ENCODE results near the gene LMBR1.
"Not testable (repeated sequence)": the region's sequence is repeated elsewhere in the genome, so short reads cannot be mapped to it uniquely, and the experiment has no call there.

LMBR1 gene

GRCh38 chr7:156906200-156906649 is 13.2 kb upstream of the LMBR1 start:
- no peak for DNase-seq (ENCODE audit: low read depth in 2 of 2)

- no peak for DNase-seq (ENCODE audit: low read depth in 2 of 2)
Observed at GRCh38 chr7:156903232-156903909, 10.4 kb upstream of the LMBR1 start.

GRCh38 chr7:156900093-156900492 is 7.1 kb upstream of the LMBR1 start:
- DNase-seq (ENCODE audit: low read depth in 2 of 2): not testable (repeated sequence)

DNA sequence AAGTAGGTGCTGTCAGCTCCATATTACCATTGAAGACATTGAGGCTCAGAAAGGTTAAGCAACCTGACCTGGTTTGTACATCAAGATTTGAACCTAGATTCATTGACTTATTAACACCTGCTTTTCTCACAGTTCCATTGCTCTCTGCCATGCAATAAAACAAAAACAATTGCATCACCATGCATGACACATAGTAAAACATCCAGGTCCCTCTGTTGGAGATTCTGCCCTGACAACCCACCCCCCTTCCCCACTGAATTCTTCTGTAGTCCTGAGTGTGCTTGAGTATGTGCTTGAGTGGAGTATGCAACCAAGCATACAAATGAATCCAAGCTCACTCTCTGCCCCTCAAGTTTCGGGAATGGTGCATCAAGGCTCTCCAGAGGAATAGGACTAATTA is 6.0 kb upstream of the LMBR1 start:
- DNase-seq (ENCODE audit: low read depth in 2 of 2): no peak

DNA sequence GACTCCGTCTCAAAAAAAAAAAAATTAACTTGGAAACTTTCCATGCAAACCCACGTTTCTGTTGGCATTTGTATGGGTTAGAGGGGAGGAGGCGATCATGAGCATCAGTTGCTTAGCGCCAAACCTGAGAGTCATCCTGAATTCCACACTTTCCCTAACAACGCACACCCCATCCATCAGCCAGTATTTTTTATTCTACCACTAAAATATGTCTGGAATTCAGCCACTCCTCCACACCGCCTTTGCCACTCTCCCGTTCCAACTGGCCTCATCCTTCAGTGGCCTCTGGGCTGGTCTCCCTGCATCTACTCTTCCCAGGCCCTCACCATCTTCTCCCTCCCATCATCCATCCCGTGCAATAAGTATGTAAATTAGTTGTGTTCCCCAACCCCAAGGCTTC is 4.7 kb upstream of the LMBR1 start:
- DNase-seq (ENCODE audit: low read depth in 2 of 2): no peak

- no peak for DNase-seq (ENCODE audit: low read depth in 2 of 2)
Observed at GRCh38 chr7:156896388-156897022, 3.5 kb upstream of the LMBR1 start.

GRCh38 chr7:156895024-156895780 is 2.2 kb upstream of the LMBR1 start:
- DNase-seq (ENCODE audit: low read depth in 2 of 2): no peak

- peak; percentile 29 to 40 for DNase-seq (ENCODE audit: low read depth in 2 of 2)
Observed at GRCh38 chr7:156892081-156892800, 742 bp downstream of the LMBR1 start.

GRCh38 chr7:156889746-156890145 is 3.2 kb downstream of the LMBR1 start:
- DNase-seq (ENCODE audit: low read depth in 2 of 2): no peak

- no peak for DNase-seq (ENCODE audit: low read depth in 2 of 2)
Observed at GRCh38 chr7:156889089-156889488, 3.9 kb downstream of the LMBR1 start.

DNA sequence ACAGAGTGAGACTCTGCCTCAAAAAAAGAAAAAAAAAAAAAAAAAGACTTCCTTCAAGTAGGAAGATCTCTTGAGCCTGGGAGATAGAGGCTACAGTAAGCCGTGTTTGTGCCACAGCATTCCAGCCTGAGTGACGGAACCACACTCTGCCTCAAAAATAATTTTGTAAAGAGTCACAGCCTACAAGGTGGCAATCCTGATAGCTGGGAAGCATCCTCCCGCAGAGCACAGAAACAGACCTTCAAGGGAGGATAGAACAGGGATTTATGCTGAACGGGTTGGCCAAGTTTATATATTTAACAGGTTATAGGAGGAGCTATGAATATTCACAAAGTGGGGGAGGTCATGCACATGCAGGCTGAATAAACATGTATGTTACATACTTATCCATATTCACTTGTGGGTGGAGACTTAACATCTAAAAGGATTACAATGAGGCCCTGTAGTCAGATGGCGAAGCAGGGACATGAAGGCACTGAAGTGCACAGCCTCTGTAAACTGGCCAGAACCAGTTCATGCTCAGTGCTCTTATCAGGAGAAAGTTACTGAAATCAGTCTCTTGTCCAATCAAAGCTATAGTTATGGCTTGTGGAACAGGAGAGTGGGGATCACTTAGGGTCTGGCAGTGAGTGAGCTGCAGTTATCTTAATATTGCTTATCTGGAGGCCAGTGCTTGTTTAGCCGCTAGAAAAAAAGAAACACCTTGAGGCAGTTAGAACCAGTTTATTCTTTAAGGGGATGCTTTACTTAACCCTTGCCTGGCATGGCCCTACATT is 6.8 kb downstream of the LMBR1 start:
- no peak for DNase-seq (ENCODE audit: low read depth in 2 of 2)

DNA sequence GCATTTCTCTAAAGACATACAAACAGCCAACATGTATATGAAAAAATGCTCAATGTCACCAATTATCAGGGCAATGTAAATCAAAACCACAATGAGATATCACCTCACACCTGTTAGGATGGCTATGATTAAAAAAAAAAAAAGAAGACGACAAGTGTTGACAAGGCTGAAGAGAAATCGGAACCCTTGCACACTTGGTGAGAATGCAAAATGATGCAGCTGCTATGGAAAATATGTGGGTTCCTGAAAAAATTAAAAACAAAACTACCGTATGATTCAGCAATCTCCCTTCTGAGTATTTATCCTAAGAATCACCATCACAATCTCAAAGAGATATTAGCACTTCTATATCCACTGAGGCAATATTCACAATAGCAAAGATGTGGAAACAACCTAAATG is 11.3 kb downstream of the LMBR1 start:
- DNase-seq (ENCODE audit: low read depth in 2 of 2): no peak

DNA sequence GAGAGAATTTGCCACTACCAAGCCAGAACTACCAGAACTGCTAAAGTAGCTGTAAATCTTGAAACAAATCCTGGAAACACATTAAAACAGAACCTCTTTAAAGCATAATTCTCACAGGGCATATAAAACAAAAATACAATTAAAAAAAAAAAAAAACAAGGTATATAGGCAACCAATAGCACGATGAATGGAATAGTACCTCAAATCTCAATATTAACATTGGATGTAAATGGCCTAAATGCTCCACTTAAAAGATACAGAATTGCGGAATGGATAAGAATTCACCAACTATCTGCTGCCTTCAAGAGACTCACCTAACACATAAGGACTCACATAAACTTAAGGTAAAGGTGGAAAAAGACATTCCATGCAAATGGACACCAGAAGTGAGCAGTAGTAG is 17.2 kb downstream of the LMBR1 start:
- no peak for DNase-seq (ENCODE audit: low read depth in 2 of 2)

GRCh38 chr7:156868363-156868762 is 24.6 kb downstream of the LMBR1 start:
- not testable (repeated sequence) for DNase-seq (ENCODE audit: low read depth in 2 of 2)

DNA sequence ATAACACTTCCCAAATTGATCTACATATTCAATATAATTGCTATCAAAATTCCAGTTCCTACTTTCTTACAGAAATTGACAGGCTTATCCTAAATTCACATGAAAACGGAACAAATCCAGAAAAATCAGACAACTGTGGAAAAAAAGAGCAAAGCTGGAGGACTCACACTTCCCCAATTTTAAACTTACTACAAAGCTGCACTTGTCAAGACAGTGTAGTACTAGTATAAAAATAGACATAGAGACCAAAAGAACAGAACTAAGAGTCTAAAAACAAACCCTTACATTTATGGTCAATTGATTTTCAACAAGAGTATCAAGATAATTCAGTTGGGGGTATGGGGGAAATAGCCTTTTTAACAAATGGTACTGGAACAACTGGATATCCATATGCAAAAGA is 27.5 kb downstream of the LMBR1 start:
- DNase-seq (ENCODE audit: low read depth in 2 of 2): no peak

DNA sequence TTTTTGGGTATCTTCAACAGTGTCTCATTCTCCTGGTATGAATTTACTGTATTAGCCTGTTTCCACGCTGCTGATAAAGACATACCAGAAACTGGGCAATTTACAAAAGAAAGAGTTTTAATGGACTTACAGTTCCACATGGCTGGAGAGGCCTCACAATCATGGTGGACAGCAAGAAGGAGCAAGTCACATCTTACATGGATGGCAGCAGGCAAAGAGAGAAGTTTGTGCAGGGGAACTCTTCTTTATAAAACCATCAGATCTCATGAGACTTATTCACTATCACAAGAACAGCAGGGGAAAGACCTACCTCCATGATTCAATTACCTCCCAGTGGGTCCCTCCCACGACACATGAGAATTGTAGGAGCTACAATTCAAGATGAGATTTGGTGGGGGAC is 31.0 kb downstream of the LMBR1 start:
- not testable (repeated sequence) for DNase-seq (ENCODE audit: low read depth in 2 of 2)

- no peak for DNase-seq (ENCODE audit: low read depth in 2 of 2)
Observed at GRCh38 chr7:156861212-156861611, 31.8 kb downstream of the LMBR1 start.

DNA sequence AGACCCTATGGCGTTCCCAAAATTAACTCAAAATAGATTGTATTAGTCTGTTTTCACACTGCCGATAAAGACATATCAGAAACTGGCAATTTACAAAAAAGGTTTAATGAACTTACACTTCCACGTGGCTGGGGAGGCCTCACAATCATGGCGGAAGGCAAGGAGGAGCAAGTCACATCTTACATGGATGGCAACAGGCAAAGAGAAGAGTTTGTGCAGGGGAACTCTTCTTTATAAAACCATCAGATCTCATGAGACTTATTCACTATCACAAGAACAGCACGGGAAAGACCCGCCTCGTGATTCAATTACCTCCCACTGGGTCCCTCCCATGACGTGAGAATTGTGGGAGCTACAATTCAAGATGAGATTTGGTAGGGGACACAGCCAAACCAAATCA is 32.9 kb downstream of the LMBR1 start:
- DNase-seq (ENCODE audit: low read depth in 2 of 2): not testable (repeated sequence)

- DNase-seq (ENCODE audit: low read depth in 2 of 2): no peak
Observed at GRCh38 chr7:156858523-156858922, 34.5 kb downstream of the LMBR1 start.

GRCh38 chr7:156857757-156858156 is 35.2 kb downstream of the LMBR1 start:
- DNase-seq (ENCODE audit: low read depth in 2 of 2): no peak

DNA sequence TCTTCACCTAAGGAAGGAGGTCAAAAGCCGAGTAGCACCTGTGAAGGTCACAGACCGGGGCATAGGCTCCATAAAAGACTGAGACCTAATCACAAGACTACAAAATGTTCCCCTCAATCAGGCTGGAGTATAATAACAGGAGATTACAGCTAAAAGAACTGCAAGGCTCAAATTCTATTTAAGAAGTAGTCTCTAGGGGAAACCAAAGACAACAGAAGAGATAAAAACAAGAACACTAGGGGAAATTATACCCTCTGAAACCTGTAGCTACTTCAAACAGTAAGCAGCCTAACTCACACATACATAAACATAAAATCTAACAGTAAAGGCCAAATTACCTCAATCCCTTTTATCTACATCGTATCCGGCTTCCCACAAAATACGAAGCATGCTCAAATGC is 38.3 kb downstream of the LMBR1 start:
- no peak for DNase-seq (ENCODE audit: low read depth in 2 of 2)
